D721Med (cell line): ENCODE measurements around the gene COX8C.
"Not testable (repeated sequence)": the region's sequence is repeated elsewhere in the genome, so short reads cannot be mapped to it uniquely, and the experiment has no call there.

Source experiments
- DNase-seq: peaks from one replicate; pipeline ENCODE4 v3.0.0; 2011; ENCODE audit warnings: low spot score; ENCODE audit not compliant: insufficient read length
- FAIRE-seq: peaks from 2 replicates; lab custom pipeline; 2011; peaks lifted over from hg19 to GRCh38; lab: Jason Lieb, UNC
- TF ChIP-seq, protein P1 (sequence below): IDR thresholded peaks from 2 replicates; pipeline ENCODE4 v1.5.1; 2012; ENCODE audit warnings: mild to moderate bottlenecking, control low read depth; ENCODE audit not compliant: insufficient read depth; ENCODE audit errors: missing control alignments

The COX8C gene

DNA sequence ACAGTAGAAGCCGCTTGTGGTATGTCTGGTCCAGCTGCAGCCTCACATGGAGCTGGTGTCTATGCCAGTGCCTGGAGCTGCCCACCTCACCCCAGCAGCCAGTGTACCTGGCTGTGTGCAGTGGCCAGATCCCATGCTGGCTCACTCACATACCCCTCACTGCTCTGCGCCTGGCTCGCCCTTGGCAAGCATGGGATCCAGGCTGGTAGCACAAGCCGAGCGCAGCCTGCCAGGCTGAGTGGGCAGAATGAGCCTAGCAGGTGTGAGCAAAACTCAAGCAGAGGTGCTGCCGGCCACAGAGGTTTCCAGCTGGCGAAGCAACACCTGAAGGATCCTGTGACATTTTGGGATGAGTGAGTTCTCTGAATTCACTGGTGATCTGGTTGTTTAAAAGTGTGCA is 9.1 kb upstream of the COX8C start:
- TF ChIP-seq, protein P1, sequence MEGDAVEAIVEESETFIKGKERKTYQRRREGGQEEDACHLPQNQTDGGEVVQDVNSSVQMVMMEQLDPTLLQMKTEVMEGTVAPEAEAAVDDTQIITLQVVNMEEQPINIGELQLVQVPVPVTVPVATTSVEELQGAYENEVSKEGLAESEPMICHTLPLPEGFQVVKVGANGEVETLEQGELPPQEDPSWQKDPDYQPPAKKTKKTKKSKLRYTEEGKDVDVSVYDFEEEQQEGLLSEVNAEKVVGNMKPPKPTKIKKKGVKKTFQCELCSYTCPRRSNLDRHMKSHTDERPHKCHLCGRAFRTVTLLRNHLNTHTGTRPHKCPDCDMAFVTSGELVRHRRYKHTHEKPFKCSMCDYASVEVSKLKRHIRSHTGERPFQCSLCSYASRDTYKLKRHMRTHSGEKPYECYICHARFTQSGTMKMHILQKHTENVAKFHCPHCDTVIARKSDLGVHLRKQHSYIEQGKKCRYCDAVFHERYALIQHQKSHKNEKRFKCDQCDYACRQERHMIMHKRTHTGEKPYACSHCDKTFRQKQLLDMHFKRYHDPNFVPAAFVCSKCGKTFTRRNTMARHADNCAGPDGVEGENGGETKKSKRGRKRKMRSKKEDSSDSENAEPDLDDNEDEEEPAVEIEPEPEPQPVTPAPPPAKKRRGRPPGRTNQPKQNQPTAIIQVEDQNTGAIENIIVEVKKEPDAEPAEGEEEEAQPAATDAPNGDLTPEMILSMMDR: no peak
- FAIRE-seq (no peak), DNase-seq (no peak)

DNA sequence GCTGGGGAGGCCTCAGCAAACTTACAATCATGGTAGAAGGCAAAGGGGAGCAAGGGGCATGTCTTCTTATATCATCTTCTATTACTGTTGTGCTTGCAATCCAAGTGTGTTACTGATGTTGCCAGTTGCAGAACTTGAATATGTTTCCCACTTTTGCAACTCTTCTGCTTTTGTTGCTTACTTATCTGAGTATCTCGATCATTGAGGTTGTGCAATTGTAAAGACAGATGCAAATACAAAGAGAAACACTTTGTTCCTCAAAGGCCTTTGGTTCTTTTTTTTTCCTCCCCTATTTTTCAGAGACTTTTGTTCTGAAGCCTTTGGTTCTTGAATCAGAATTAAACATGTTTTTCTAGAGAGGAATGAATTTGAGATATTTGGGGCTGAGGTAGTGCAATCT is 3.7 kb upstream of the COX8C start:
- TF ChIP-seq, protein P1: no peak
- DNase-seq: no peak
- no peak for FAIRE-seq

- TF ChIP-seq, protein P1: no peak
- DNase-seq (no peak), FAIRE-seq (no peak)
Observed at GRCh38 chr14:93343797-93344196, 3.2 kb upstream of the COX8C start.

- FAIRE-seq (no peak), DNase-seq (no peak)
- TF ChIP-seq, protein P1: no peak
Observed at GRCh38 chr14:93347850-93348249, 868 bp downstream of the COX8C start.

GRCh38 chr14:93348292-93348691 is 1.3 kb downstream of the COX8C start:
- TF ChIP-seq, protein P1: no peak

DNA sequence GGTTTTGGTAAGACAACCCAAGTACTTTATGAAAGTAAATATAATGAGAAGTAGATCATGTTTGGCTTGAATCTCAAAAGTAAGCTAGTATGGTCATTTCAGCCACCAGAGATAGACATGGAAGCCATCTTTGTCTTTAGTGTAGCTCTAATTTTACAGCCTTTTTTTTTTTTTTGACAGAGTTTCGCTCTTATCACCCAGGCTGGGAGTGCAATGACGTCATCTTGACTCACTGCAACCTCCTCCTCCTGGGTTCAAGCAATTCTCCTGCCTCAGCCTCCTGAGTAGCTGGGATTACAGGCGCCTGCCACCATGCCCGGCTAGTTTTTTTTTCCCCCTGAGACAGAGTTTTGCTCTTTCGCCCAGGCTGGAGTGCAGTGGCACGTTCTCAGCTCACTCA is 7.9 kb downstream of the COX8C start:
- not testable (repeated sequence) for FAIRE-seq, DNase-seq

More at GRCh38 chr14:93348292-93348691, 1.3 kb downstream of the COX8C start:
- DNase-seq (no peak), FAIRE-seq (no peak)

DNA sequence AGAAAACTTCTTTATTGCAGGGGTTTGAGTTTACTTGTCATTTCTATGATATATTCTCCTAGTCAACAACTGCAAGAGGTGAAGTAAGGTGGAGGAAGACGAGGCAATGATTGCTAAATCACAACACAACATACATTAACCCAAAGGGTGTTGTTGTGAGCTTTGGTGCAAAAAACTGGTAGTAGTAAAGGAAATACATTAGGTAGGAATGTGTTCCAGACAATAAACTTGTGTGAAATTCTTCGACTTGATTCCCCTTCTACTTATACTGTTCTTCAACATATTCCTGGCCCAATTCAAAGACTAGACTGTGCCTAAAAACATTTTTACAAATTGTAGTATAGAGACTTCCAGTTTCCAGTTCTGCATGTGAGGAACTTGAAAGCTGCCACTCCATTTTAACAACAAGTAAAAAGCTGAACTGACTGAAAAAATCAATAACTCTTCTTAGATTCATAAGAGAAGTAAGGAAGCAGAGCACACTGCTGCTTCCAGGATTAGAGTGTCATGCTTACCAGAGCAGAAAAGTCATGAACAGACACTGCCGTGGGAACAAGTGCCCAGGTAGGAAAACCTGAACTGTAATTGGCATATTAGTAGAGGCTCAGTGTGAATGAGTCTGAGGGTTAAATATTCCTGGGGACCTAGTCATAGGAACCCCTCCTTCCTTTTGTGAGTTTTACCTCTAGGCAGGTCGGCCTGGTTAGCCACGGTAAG is 22.2 kb downstream of the COX8C start:
- FAIRE-seq: no peak
- TF ChIP-seq, protein P1: no peak
- DNase-seq: no peak
